Frontal cortex (tissue), 4 donors: ENCODE results near the gene ZFYVE19. TPM values are rescaled to one million over a fixed set of nuclear protein-coding genes. Genes with fewer than 3 reads are reported as not detected.
A peak's percentile ranks its signal among the peaks of the same experiment; 100 is the strongest.

Source experiments
- DNase-seq, 2 donors: peaks; one replicate each; pipeline ENCODE4 v3.0.0; 2012; ENCODE audit warnings: low spot score in 2 of 2
- FAIRE-seq: peaks from 2 replicates; lab custom pipeline; 2012; peaks lifted over from hg19 to GRCh38; lab: Jason Lieb, UNC
- total RNA-seq: library from RNA; depleted of rRNA; stranded (reverse); fragments of >200 nt; gene quantifications from one replicate; pipeline ENCODE4 v1.2.3, GENCODE V29; 2014
- donor health status: control.
- donor health status: control.
- donor health status: control.

ZFYVE19 gene, protein sequence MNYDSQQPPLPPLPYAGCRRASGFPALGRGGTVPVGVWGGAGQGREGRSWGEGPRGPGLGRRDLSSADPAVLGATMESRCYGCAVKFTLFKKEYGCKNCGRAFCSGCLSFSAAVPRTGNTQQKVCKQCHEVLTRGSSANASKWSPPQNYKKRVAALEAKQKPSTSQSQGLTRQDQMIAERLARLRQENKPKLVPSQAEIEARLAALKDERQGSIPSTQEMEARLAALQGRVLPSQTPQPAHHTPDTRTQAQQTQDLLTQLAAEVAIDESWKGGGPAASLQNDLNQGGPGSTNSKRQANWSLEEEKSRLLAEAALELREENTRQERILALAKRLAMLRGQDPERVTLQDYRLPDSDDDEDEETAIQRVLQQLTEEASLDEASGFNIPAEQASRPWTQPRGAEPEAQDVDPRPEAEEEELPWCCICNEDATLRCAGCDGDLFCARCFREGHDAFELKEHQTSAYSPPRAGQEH
- total RNA-seq = 18.8 TPM

GRCh38 chr15:40807028-40807887 is at the start of gene ZFYVE19, which contains the start of gene DNAJC17:
Gene ZFYVE19, plus strand, starts transcription at chr15:40807089. Its CDS starts 501 bp downstream, at chr15:40807590.
Gene DNAJC17, minus strand, starts transcription at chr15:40807473. Its CDS starts 27 bp downstream, at chr15:40807446.
- FAIRE-seq (no peak), DNase-seq (peak; percentile 75 to 89)

GRCh38 chr15:40759961-40760360 is 46.9 kb upstream of the ZFYVE19 start:
- FAIRE-seq = no peak

DNA sequence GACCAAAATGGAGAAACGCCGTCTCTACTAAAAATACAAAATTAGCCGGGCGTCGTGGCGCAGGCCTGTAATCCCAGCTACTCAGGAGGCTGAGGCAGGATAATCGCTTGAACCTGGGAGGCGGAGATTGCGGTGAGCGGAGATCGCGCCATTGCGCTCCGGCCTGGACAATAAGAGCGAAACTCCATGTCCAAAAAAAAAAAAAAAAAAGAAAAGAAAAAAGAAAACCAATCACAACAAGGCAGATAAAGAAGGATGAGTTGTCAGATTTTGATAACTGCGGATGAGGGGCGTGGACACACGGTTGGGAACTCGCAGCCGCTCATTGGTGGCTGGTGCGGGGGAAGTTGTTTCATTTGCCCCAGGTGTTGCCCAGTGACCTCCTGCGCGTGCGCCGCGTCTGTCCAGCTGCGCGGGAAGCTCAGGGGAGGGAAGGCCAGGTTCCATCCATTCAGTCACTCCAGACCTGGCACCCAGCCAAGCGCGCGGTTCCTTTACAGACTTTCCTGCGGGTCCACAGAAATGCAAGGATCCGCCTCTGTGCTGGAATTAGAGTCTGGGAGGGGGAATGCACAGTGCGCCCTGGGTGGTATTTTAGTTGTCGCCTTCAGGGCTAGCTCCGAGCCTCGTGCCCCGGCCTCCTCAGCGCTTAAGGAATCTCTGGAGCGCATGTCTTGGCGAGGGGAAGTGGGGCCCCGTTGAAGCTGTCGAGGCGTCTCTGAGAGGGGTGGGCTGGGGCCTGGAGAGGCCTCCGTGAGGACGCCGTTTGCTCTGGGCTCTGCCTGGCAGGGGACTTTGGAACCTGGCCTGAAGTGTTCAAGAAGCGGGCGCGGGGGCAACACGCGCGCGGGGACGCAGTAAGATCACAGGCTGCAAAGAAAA is 43.7 kb upstream of the ZFYVE19 start:
- FAIRE-seq = no peak

More at GRCh38 chr15:40759961-40760360, 46.9 kb upstream of the ZFYVE19 start:
- DNase-seq = no peak

GRCh38 chr15:40763801-40764628 is 42.9 kb upstream of the ZFYVE19 start, which contains the start of gene GCHFR:
Gene GCHFR, plus strand, starts transcription at chr15:40764068. Its CDS starts 113 bp downstream, at chr15:40764181.
- FAIRE-seq = no peak
- DNase-seq = peak; percentile 69 to 80

More for the DNA sequence above, 43.7 kb upstream of the ZFYVE19 start:
- DNase-seq = peak in 1 of 2 donors; percentile 70

GRCh38 chr15:40764629-40765103 is 42.2 kb upstream of the ZFYVE19 start:
- no peak for DNase-seq
- FAIRE-seq = no peak

DNA sequence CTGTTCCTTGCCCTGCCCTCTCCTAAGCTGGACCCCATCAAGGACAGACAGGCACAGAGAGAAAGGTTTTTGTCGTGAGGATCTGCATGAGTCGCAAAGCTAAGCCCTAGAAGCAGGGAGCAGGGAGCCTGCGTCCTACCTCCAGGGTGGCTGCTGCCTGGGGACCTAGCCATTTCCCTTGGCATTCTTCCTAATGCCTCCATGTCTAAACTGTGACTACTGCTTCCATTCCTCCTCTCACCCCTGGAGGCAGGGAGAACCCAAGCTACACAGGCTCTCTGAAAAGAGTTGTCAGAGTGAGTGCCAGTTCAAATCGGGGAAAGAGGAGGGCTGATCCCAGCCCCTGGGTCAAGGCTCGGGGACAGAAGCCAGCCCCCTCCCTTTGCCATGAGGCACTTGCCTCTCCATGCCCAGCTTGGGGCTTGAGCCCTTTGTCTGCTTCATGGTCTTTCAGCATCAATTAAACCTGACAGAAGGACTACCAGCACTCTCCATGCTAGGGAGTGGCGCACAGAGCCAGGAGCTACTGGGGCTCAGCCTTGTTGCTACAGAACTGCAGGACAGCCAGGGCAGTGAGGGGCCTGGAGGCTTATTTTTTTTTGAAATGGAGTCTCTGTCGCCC is 40.6 kb upstream of the ZFYVE19 start:
- FAIRE-seq (no peak), DNase-seq (no peak)

GRCh38 chr15:40766906-40767837 is 39.7 kb upstream of the ZFYVE19 start:
- DNase-seq (no peak), FAIRE-seq (no peak)

DNA sequence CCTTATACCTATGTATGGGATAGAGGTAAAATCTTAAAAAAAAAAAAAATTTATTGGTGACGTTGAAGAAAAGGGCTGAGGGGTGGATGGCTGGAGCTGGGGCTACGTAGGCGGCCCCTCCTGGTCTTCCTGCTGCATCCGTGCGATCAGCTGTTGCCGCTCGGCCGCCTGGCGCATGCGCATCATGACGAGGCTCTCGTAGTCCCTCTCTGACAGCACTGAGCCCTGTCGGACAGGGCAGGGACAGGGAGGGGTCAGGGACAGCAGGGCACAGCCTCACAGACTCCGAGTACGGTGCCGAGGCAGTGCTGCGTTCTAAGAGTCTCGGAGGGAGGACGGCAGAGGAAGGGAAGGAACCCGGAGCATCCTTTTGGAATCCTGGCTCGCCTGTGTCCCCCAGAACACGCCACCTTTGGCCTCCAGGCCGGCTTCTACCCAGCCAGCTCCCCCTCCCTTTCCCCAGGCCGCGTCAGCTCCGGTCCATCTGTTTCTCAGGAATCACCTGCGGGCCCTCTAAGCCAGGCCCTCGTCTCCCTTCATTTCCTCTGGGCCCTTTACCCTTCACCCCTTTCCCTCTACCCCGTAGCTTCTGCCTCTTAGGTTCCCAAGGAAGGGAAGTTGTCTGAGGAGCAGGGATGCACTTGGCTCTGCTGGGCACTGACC is 38.9 kb upstream of the ZFYVE19 start:
- no peak for FAIRE-seq
- no peak for DNase-seq

DNA sequence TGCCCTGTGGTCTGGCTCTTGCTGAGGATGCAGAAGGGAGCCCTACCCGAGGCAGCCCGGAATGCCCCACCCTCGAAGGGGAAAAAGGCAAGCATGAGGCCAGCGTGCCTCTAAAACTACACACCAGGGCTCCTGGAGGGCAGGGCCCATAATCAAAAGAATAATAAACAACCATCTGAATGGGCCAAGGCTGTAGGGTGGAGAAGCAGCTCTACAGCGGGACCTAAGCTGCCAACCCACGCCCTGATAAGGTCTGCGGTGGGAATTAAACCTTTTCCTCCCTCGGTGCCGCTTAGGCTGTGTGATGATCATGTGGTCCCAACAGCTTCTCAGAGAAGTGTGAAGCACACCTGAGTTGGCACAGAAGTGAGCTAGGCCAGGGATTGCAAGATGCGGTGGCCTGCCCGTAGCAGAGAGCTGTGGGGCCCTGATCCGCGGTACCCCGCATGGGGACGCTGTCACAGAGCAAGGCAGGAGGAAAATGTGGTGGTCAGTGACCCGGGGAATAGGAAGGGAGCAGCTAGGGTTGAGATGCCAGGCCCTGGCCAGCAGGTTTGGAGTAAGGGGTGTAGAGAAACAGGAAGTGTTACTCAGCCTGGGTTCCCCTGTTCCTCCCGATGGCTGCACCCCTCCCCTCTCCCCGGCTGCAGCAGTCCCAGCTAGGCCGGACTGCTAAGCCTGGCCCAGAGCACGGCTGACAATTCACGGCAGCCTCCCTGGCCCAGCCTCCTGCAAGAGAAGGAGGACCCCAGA is 38.2 kb upstream of the ZFYVE19 start:
- FAIRE-seq (no peak), DNase-seq (no peak)

- FAIRE-seq (no peak), DNase-seq (no peak)
These were observed 37.4 kb upstream of the ZFYVE19 start, which contains the start of gene C15orf62 for GRCh38 chr15:40769274-40770146. Gene C15orf62, plus strand, starts transcription at chr15:40769980. Its CDS starts 516 bp downstream, at chr15:40770496.

- DNase-seq (no peak), FAIRE-seq (no peak)
These were observed 36.7 kb upstream of the ZFYVE19 start for GRCh38 chr15:40770147-40770721.

DNA sequence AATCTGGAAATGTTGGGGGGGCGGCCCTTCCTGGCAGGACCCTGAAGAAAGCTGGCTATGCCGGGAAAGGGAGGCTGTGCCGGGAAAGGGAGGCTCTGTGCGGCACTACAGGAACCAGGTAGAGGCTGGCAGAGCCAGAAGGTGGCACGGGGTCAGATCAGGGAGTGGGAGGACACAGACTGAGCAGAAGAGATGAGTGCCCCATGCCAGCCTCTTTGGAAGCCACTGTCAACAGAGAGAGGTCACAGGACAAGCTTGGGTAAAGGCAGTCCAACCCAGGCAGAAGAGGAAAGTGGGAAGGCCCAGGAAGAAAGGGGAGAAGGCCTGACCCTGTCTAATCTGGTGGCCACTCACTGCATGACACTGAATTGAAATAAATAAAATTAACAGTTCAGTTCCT is 35.6 kb upstream of the ZFYVE19 start:
- FAIRE-seq = no peak
- DNase-seq = no peak

GRCh38 chr15:40772014-40772413 is 34.9 kb upstream of the ZFYVE19 start:
- no peak for DNase-seq

GRCh38 chr15:40773496-40773895 is 33.4 kb upstream of the ZFYVE19 start:
- no peak for FAIRE-seq
- no peak for DNase-seq

More at GRCh38 chr15:40772014-40772413, 34.9 kb upstream of the ZFYVE19 start:
- FAIRE-seq = no peak
